ENCODE data around the gene LPAR3. TPM values are rescaled to one million over a fixed set of nuclear protein-coding genes. Genes with fewer than 3 reads are reported as not detected.
A peak's percentile ranks its signal among the peaks of the same experiment; 100 is the strongest.

Gene LPAR3
- total RNA-seq, 1 experiment from 2014 or later: not detected

DNA sequence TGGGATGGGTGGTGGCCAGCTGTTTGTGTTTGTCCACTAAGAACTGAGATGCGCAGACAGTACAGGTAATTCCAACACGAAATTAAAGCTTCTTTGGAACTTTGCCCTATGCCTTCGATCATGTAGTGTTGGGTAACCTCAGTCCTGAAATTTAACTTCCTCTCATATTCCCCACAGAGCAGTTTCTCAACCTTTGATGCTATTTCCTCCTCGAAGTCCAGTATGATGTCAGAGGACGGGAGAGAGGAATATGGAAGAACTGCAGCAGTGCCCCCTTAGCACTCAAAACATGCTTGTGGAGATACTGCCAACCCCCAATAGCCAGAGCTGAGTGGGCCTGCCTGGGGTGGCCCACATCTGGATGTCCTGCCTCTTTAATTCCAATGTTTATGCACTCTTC is 3.6 kb downstream of the LPAR3 start:
- no peak for DNase-seq
- Histone ChIP-seq H2AFZ (no peak overlapping the region), H3K4me1 (replicated peaks; ENCODE audit: insufficient read depth) (peaks cover 4% of the 10 kb centered on the region; the same call in 1 of the 2 replicates), H3K79me2 (ENCODE audit: low read depth) (no peaks in the 10 kb centered on the region), H3K4me3 (no peak overlapping the region), H3K4me2 (no peak overlapping the region), H3K27me3 (ENCODE audit: insufficient read depth, low read depth) (no peaks in the 10 kb centered on the region), H3K36me3 (ENCODE audit: low read depth) (no peaks in the 10 kb centered on the region), H3F3A (ENCODE audit: insufficient read depth, low read depth) (no peaks in the 10 kb centered on the region), H4K20me1 (ENCODE audit: insufficient read depth) (no peaks in the 10 kb centered on the region), H3K9me3 (ENCODE audit: insufficient read depth, low read depth) (no peaks in the 10 kb centered on the region), H3K27ac (no peak overlapping the region), H3K9me2 (ENCODE audit: insufficient read depth) (no peaks in the 10 kb centered on the region)
- no peak for TF ChIP-seq EZH2 (IDR thresholded peaks at IDR 0.05; ENCODE audit: low read depth)
- TF ChIP-seq, protein P1, sequence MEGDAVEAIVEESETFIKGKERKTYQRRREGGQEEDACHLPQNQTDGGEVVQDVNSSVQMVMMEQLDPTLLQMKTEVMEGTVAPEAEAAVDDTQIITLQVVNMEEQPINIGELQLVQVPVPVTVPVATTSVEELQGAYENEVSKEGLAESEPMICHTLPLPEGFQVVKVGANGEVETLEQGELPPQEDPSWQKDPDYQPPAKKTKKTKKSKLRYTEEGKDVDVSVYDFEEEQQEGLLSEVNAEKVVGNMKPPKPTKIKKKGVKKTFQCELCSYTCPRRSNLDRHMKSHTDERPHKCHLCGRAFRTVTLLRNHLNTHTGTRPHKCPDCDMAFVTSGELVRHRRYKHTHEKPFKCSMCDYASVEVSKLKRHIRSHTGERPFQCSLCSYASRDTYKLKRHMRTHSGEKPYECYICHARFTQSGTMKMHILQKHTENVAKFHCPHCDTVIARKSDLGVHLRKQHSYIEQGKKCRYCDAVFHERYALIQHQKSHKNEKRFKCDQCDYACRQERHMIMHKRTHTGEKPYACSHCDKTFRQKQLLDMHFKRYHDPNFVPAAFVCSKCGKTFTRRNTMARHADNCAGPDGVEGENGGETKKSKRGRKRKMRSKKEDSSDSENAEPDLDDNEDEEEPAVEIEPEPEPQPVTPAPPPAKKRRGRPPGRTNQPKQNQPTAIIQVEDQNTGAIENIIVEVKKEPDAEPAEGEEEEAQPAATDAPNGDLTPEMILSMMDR (conservative IDR thresholded peaks at IDR 0.05): no peak
- ChIA-PET POLR2A (ENCODE audit: unreplicated experiment) (no interaction called here), CTCF (no interaction called here)
- no TSS peak for BruUV-seq (replicated peaks)
- intact Hi-C loops (cut with micrococcal nuclease; ENCODE audit: unreplicated experiment): no loop called here

DNA sequence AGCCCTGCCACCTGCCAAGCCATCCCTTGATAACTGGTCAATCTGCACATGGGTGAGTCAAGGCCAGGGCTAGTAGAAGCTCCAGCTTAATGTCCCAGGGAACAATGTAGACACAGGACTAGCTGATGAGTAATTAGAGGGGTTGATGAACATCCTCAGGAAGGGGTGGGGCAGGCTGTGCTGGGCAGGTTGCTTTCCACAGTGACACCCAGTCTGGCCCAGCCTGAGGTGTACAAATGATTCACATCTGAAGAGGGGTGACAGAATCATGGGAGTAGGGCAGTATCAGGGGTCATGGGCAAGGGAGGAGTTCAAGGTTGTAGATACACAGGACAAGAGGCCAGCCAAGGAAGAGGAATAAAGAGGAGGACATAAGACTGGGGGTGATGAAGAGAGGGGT is 4.3 kb downstream of the LPAR3 start:
- no peaks in the 10 kb centered on the region for H3K79me2 ChIP-seq (ENCODE audit: low read depth)
- H3K27ac ChIP-seq: no peak overlapping the region
- CTCF ChIA-PET: no interaction called here
- peak in 1 of 2 experiments; percentile 37 for DNase-seq
- no peaks in the 10 kb centered on the region for H3K9me2 ChIP-seq (ENCODE audit: insufficient read depth)
- no peaks in the 10 kb centered on the region for H3K9me3 ChIP-seq (ENCODE audit: insufficient read depth, low read depth)
- no TSS peak for BruUV-seq (replicated peaks)
- no peak overlapping the region for H2AFZ ChIP-seq
- no peaks in the 10 kb centered on the region for H3F3A ChIP-seq (ENCODE audit: insufficient read depth, low read depth)
- intact Hi-C loops (cut with micrococcal nuclease; ENCODE audit: unreplicated experiment): no loop called here
- H3K36me3 ChIP-seq (ENCODE audit: low read depth): no peaks in the 10 kb centered on the region
- H3K4me3 ChIP-seq: no peak overlapping the region
- H4K20me1 ChIP-seq (ENCODE audit: insufficient read depth): no peaks in the 10 kb centered on the region
- no peaks in the 10 kb centered on the region for H3K27me3 ChIP-seq (ENCODE audit: insufficient read depth, low read depth)
- peaks cover 4% of the 10 kb centered on the region; the same call in 1 of the 2 replicates for H3K4me1 ChIP-seq (replicated peaks; ENCODE audit: insufficient read depth)
- no peak for TF ChIP-seq EZH2 (IDR thresholded peaks at IDR 0.05; ENCODE audit: low read depth)
- TF ChIP-seq, protein P1 (conservative IDR thresholded peaks at IDR 0.05): no peak
- no peak overlapping the region for H3K4me2 ChIP-seq
- POLR2A ChIA-PET (ENCODE audit: unreplicated experiment): no interaction called here

- ChIA-PET CTCF (no interaction called here), POLR2A (ENCODE audit: unreplicated experiment) (no interaction called here)
- Histone ChIP-seq H2AFZ (no peak overlapping the region), H3K4me1 (replicated peaks; ENCODE audit: insufficient read depth) (peaks cover 17% of the 10 kb centered on the region), H3K4me3 (no peak overlapping the region), H3K9me3 (ENCODE audit: insufficient read depth, low read depth) (no peaks in the 10 kb centered on the region), H3K27me3 (ENCODE audit: insufficient read depth, low read depth) (no peaks in the 10 kb centered on the region), H3F3A (ENCODE audit: insufficient read depth, low read depth) (0 out of 2 replicates have a peak, but pooled peaks cover 6% of the 10 kb centered on the region), H3K9me2 (ENCODE audit: insufficient read depth) (no peaks in the 10 kb centered on the region), H4K20me1 (ENCODE audit: insufficient read depth) (no peaks in the 10 kb centered on the region), H3K36me3 (ENCODE audit: low read depth) (no peaks in the 10 kb centered on the region), H3K27ac (no peak overlapping the region), H3K4me2 (no peak overlapping the region), H3K79me2 (ENCODE audit: low read depth) (no peaks in the 10 kb centered on the region)
- DNase-seq: peak in 1 of 2 experiments; percentile 53
- intact Hi-C loops (cut with micrococcal nuclease; ENCODE audit: unreplicated experiment): no loop called here
- TF ChIP-seq, protein P1 (conservative IDR thresholded peaks at IDR 0.05): no peak
- no peak for TF ChIP-seq EZH2 (IDR thresholded peaks at IDR 0.05; ENCODE audit: low read depth)
- no TSS peak for BruUV-seq (replicated peaks)
Observed at GRCh38 chr1:84887261-84887934, 5.6 kb downstream of the LPAR3 start.

Data from PC-9 (cell line).